AG04449 (cell line): Measurements from ENCODE around the gene BHLHE41.

Source experiments
- CTCF ChIA-PET: fragments of 350-600 bp; formaldehyde crosslinking; extraction: SDS; loops from one replicate; lab custom pipeline; 2021; ENCODE audit warnings: antibody characterized with exemption; lab: Yijun Ruan, JAX
- POLR2A ChIA-PET: fragments of 400-600, 350-600 bp; formaldehyde crosslinking; extraction: SDS; loops from one replicate; lab custom pipeline; 2020; ENCODE audit warnings: antibody characterized with exemption, inconsistent platforms; lab: Yijun Ruan, JAX
- DNase-seq: peaks from one replicate; pipeline ENCODE4 v3.0.0-alpha.2; 2010; ENCODE audit warnings: low read depth, low spot score
- H3K4me3 ChIP-seq: 2 replicates; pipeline ENCODE4 v1.5.1; 2011; ENCODE audit warnings: low read depth, mild to moderate bottlenecking, control low read depth, low read length
- CTCF ChIP-seq: IDR thresholded peaks from one replicate; pipeline ENCODE4 v1.5.1; 2011; ENCODE audit warnings: mild to moderate bottlenecking, moderate library complexity, low read length, control low read depth, inconsistent platforms; ENCODE audit not compliant: insufficient read depth; ENCODE audit errors: missing control alignments

The BHLHE41 gene

GRCh38 chr12:26162174-26162573, 37.3 kb upstream of the BHLHE41 start:
- no peak for TF ChIP-seq CTCF
- no peak overlapping the region for H3K4me3 ChIP-seq
- POLR2A ChIA-PET = no interaction called here
- DNase-seq = no peak
- CTCF ChIA-PET = interaction anchor here (1.2 kb wide), 1 partner anchor 13 kb away, joined by 5 read pairs; no protein-coding TSS in a partner anchor

- ChIA-PET CTCF (interaction anchor here (0.8 to 1.4 kb wide), 3 partner anchors 8 to 24 kb away, joined by 3 read pairs; no protein-coding TSS in a partner anchor), POLR2A (no interaction called here)
- no peak for DNase-seq
- no peak for TF ChIP-seq CTCF
- no peak overlapping the region for H3K4me3 ChIP-seq
These were observed 33.4 kb upstream of the BHLHE41 start for GRCh38 chr12:26158078-26158764.

- no peak for TF ChIP-seq CTCF
- POLR2A ChIA-PET = no interaction called here
- DNase-seq = no peak
- CTCF ChIA-PET = interaction anchor here (1.3 kb wide), 1 partner anchor 9 kb away, joined by 3 read pairs; no protein-coding TSS in a partner anchor
- H3K4me3 ChIP-seq = no peak overlapping the region
These were observed 32.2 kb upstream of the BHLHE41 start for GRCh38 chr12:26157001-26157400.

- no peak for TF ChIP-seq CTCF
- no peak for DNase-seq
- H3K4me3 ChIP-seq = no peak overlapping the region
- ChIA-PET CTCF (interaction anchor here (1.4 kb wide), 1 partner anchor 40 kb away, joined by 3 read pairs; no protein-coding TSS in a partner anchor), POLR2A (no interaction called here)
These were observed 31.5 kb upstream of the BHLHE41 start for GRCh38 chr12:26156201-26156871.

- H3K4me3 ChIP-seq = no peak overlapping the region
- POLR2A ChIA-PET = interaction anchor here (0.9 to 1.4 kb wide), 3 partner anchors 25 to 42 kb away, joined by 3 to 4 read pairs (median 3); partner anchors contain the start of gene SSPN
- CTCF ChIA-PET = interaction anchor here (0.9 to 2.2 kb wide), 8 partner anchors 21 to 40 kb away, joined by 3 to 11 read pairs (median 4); partner anchors contain the start of gene SSPN
- TF ChIP-seq CTCF = peak; percentile 16
- peak; percentile 88 for DNase-seq
These were observed 28.8 kb upstream of the BHLHE41 start for GRCh38 chr12:26153421-26154154.
